Measurements from ENCODE around the gene MARCKSL1. TPM values are rescaled to one million over a fixed set of nuclear protein-coding genes. Genes with fewer than 3 reads are reported as not detected.

MARCKSL1 gene
- total and polyA plus RNA-seq, 2 of the 8 experiments (the other 6 are each of a cell fraction or from before 2014, with no cell fraction given), result 536 to 558 TPM

- TF ChIP-seq TAF7 (optimal IDR thresholded peaks at IDR 0.05; ENCODE audit: borderline replicate concordance, low read depth, low read length), result no peak
- no peak for TF ChIP-seq CHD1 (IDR thresholded peaks at IDR 0.05; ENCODE audit: low read depth, low read length)
- no peak for TF ChIP-seq SIX5 (IDR thresholded peaks at IDR 0.05; ENCODE audit: low read depth, low read length)
Observed at GRCh38 chr1:32332290-32333079, 3.5 kb downstream of the MARCKSL1 start (continued).

Measured in H1 (cell line).